ENCODE results near the gene LPP. TPM values are rescaled to one million over a fixed set of nuclear protein-coding genes. Genes with fewer than 3 reads are reported as not detected.
A peak's percentile ranks its signal among the peaks of the same experiment; 100 is the strongest.

Gene LPP
- total RNA-seq, 4 donors from 2014 or later, result 109 to 170 (median 132) TPM

GRCh38 chr3:188341501-188341900, 187.5 kb downstream of the LPP start:
- H3K4me3 ChIP-seq, result no peak overlapping the region
- H3K27ac ChIP-seq, result no peak overlapping the region
- peaks cover 0 to 5% (median 0%) of the 10 kb centered on the region in 4 donors for H3K4me1 ChIP-seq
- DNase-seq, result no peak
- H3K27me3 ChIP-seq, result no peaks in the 10 kb centered on the region
- TF ChIP-seq CTCF (IDR thresholded peaks at IDR 0.05), result no peak
- no peak for TF ChIP-seq POLR2A (IDR thresholded peaks at IDR 0.05)
- H3K9me3 ChIP-seq, result no peaks in the 10 kb centered on the region
- H3K36me3 ChIP-seq, result no peaks in the 10 kb centered on the region

GRCh38 chr3:188342991-188343732, 189.2 kb downstream of the LPP start:
- Histone ChIP-seq H3K27ac (no peak overlapping the region), H3K4me3 (no peak overlapping the region), H3K4me1 (peaks cover 0 to 11% (median 0%) of the 10 kb centered on the region in 4 donors), H3K27me3 (no peaks in the 10 kb centered on the region), H3K36me3 (no peaks in the 10 kb centered on the region), H3K9me3 (no peaks in the 10 kb centered on the region)
- no peak for DNase-seq
- TF ChIP-seq POLR2A (IDR thresholded peaks at IDR 0.05) (no peak), CTCF (IDR thresholded peaks at IDR 0.05) (no peak)

- Histone ChIP-seq H3K4me3 (no peak overlapping the region), H3K4me1 (peaks cover 0 to 18% (median 0%) of the 10 kb centered on the region in 4 donors), H3K27ac (no peak overlapping the region), H3K36me3 (no peaks in the 10 kb centered on the region), H3K9me3 (no peaks in the 10 kb centered on the region), H3K27me3 (no peaks in the 10 kb centered on the region)
- no peak for DNase-seq
- TF ChIP-seq CTCF (IDR thresholded peaks at IDR 0.05), result no peak
Observed at GRCh38 chr3:188343894-188344293, 189.9 kb downstream of the LPP start.

- peaks cover 0 to 28% (median 3%) of the 10 kb centered on the region in 4 donors for H3K4me1 ChIP-seq
- peak overlapping the region in 1 of 4 donors; percentile 43 for H3K27ac ChIP-seq
- H3K9me3 ChIP-seq, result no peaks in the 10 kb centered on the region
- DNase-seq, result no peak
- no peak overlapping the region for H3K4me3 ChIP-seq
- no peaks in the 10 kb centered on the region for H3K36me3 ChIP-seq
- no peaks in the 10 kb centered on the region for H3K27me3 ChIP-seq
- no peak for TF ChIP-seq CTCF (IDR thresholded peaks at IDR 0.05)
- no peak for TF ChIP-seq POLR2A (IDR thresholded peaks at IDR 0.05)
Observed at GRCh38 chr3:188345223-188345622, 191.3 kb downstream of the LPP start.

GRCh38 chr3:188348435-188349244, 194.7 kb downstream of the LPP start:
- TF ChIP-seq POLR2A (IDR thresholded peaks at IDR 0.05) (no peak), CTCF (IDR thresholded peaks at IDR 0.05) (no peak)
- no peaks in the 10 kb centered on the region for H3K9me3 ChIP-seq
- DNase-seq, result peak in 2 of 3 donors; percentile 75 to 78
- no peaks in the 10 kb centered on the region for H3K27me3 ChIP-seq
- no peaks in the 10 kb centered on the region for H3K36me3 ChIP-seq
- peak overlapping the region in 2 of 4 donors; percentile 54 to 62 for H3K27ac ChIP-seq
- no peak overlapping the region for H3K4me3 ChIP-seq
- H3K4me1 ChIP-seq, result peaks cover 0 to 23% (median 3%) of the 10 kb centered on the region in 4 donors

All from Peyer's patch (tissue), 4 donors.